H1 (cell line): ENCODE measurements around the gene KRT81. TPM values are rescaled to one million over a fixed set of nuclear protein-coding genes. Genes with fewer than 3 reads are reported as not detected.

Experiments
- ATF3 ChIP-seq: IDR thresholded peaks from 2 replicates; pipeline ENCODE4 v1.6.1; 2011; ENCODE audit warnings: low read depth, mild to moderate bottlenecking, low read length; ENCODE audit not compliant: insufficient read depth
- CHD7 ChIP-seq: fragments of 300-600 bp; sonication (generic); IDR thresholded peaks from 2 replicates; pipeline ENCODE4 v1.7.1; 2012; ENCODE audit warnings: low read length, moderate library complexity, mild to moderate bottlenecking, inconsistent platforms; ENCODE audit not compliant: insufficient replicate concordance
- EP300 ChIP-seq, 2 experiments: IDR thresholded peaks; 1 replicate in 1 of 2; 2 replicates in 1 of 2; pipeline ENCODE4 v1.6.1; 2011 to 2012; ENCODE audit warnings: low read depth in 2 of 2, low read length in 2 of 2, mild to moderate bottlenecking in 2 of 2, borderline replicate concordance in 1 of 2, inconsistent platforms in 1 of 2, moderate library complexity in 1 of 2
- HDAC2 ChIP-seq, 2 experiments: fragments of 300-600 bp in 1 of 2; sonication (generic) in 1 of 2; IDR thresholded peaks; 2 replicates each; pipeline ENCODE4 v1.6.1; 2011 to 2012; ENCODE audit warnings: low read depth in 2 of 2, low read length in 2 of 2, mild to moderate bottlenecking in 2 of 2, moderate library complexity in 2 of 2, borderline replicate concordance in 1 of 2, inconsistent platforms in 1 of 2
- JUND ChIP-seq: IDR thresholded peaks from 2 replicates; pipeline ENCODE4 v1.6.1; 2011; ENCODE audit warnings: mild to moderate bottlenecking, improper control_type of control experiment, low read length
- PHF8 ChIP-seq: fragments of 200-600 bp; sonication (generic); conservative IDR thresholded peaks from 2 replicates; pipeline ENCODE4 v1.7.1; 2012; ENCODE audit warnings: low read depth, mild to moderate bottlenecking, inconsistent platforms, low read length, moderate library complexity
- RFX5 ChIP-seq: IDR thresholded peaks from 2 replicates; pipeline ENCODE4 v1.6.1; 2011; ENCODE audit warnings: low read depth, low read length, improper control_type of control experiment, borderline replicate concordance
- YY1 ChIP-seq: IDR thresholded peaks from 2 replicates; pipeline ENCODE4 v1.6.1; 2011; ENCODE audit warnings: low read depth, mild to moderate bottlenecking, low read length
- polyA plus RNA-seq, 7 experiments: library from polyadenylated mRNA; depleted of rRNA in 3 of 7; stranded (reverse) in 5 of 7; unstranded in 2 of 7; fragments of >200 nt in 5 of 7; fragments of 200-250 nt in 2 of 7; gene quantifications; 1 replicate in 5 of 7; 2 replicates in 1 of 7; 4 replicates in 1 of 7; pipeline versions ENCODE4 v1.2.1 to v1.2.3, GENCODE V29; 2011 to 2013; ENCODE audit warnings: missing spikeins in 2 of 7, mixed read lengths in 2 of 7
- total RNA-seq: library from RNA; stranded (reverse); fragmentation: NEBNext Ultra II Directional; extraction: Animal tissue kit (Norgen Biotek cat#: 25700); gene quantifications from 2 replicates; pipeline ENCODE4 v1.2.1, GENCODE V29; 2021

Gene KRT81
- total and polyA plus RNA-seq, 2 of the 8 experiments (the other 6 are each of a cell fraction or from before 2014, with no cell fraction given): not detected

- TF ChIP-seq CHD7 (no peak), RFX5 (no peak), ATF3 (no peak), YY1 (no peak), EP300 (IDR thresholded peaks at IDR 0.05; ENCODE audit: borderline replicate concordance in 1 of 2, low read depth in 2 of 2, low read length in 2 of 2) (no peak), JUND (no peak), PHF8 (no peak), HDAC2 (IDR thresholded peaks at IDR 0.05; ENCODE audit: borderline replicate concordance in 1 of 2, low read depth in 2 of 2, low read length in 2 of 2) (no peak)
These were observed 25.4 kb upstream of the KRT81 start (continued) for GRCh38 chr12:52316701-52317100.
